ENCODE data around the gene RAB8B. TPM values are rescaled to one million over a fixed set of nuclear protein-coding genes. Genes with fewer than 3 reads are reported as not detected.

RAB8B gene
- total RNA-seq, 2 donors from 2014 or later = 21.9 to 28.8 TPM

DNA sequence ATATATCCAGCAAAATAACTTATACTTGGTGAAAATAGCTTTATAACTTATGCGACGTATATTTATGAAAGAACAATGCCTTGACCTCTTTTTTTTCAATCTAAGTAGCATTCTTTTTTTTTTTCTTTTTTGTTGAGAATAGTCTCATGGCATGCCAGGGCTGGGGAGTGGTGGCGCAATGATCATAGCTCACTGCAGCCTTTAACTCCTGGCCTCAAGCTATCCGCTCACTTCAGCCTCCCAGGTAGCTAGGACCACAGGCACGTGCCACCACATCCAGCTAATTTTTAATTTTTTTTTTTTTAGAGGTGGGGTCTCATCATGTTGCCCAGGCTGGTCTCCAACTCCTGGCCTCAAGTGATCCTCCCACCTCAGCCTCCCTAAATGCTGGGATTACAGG lies 43.5 kb downstream of the RAB8B start:
- H3K27ac ChIP-seq (ENCODE audit: low read depth, low read length) = no peak overlapping the region
- H3K9me3 ChIP-seq (ENCODE audit: control insufficient read depth, low read length) = no peaks in the 10 kb centered on the region
- Mint-ChIP-seq H3K27me3 (ENCODE audit: insufficient read depth) (no peaks in the 10 kb centered on the region), H3K4me3 (no peak overlapping the region), H3K27ac (no peak overlapping the region), H3K4me1 (peaks cover 6% of the 10 kb centered on the region), H3K9me3 (no peaks in the 10 kb centered on the region), H3K36me3 (ENCODE audit: low read depth) (no peaks in the 10 kb centered on the region)
- no peak overlapping the region for H3K4me3 ChIP-seq (ENCODE audit: low read length)
- H3K9ac ChIP-seq (ENCODE audit: extremely low read depth, low read length, poor library complexity, severe bottlenecking) = no peak overlapping the region
- no peak for DNase-seq
- H3K4me1 ChIP-seq (ENCODE audit: control insufficient read depth, insufficient read depth, low read length) = no peaks in the 10 kb centered on the region
- H3K36me3 ChIP-seq (ENCODE audit: control insufficient read depth, insufficient read depth, low read length) = no peaks in the 10 kb centered on the region
- no peaks in the 10 kb centered on the region for H3K27me3 ChIP-seq (ENCODE audit: control insufficient read depth, insufficient read depth, low read length, poor library complexity, severe bottlenecking)
- TF ChIP-seq, protein P1, sequence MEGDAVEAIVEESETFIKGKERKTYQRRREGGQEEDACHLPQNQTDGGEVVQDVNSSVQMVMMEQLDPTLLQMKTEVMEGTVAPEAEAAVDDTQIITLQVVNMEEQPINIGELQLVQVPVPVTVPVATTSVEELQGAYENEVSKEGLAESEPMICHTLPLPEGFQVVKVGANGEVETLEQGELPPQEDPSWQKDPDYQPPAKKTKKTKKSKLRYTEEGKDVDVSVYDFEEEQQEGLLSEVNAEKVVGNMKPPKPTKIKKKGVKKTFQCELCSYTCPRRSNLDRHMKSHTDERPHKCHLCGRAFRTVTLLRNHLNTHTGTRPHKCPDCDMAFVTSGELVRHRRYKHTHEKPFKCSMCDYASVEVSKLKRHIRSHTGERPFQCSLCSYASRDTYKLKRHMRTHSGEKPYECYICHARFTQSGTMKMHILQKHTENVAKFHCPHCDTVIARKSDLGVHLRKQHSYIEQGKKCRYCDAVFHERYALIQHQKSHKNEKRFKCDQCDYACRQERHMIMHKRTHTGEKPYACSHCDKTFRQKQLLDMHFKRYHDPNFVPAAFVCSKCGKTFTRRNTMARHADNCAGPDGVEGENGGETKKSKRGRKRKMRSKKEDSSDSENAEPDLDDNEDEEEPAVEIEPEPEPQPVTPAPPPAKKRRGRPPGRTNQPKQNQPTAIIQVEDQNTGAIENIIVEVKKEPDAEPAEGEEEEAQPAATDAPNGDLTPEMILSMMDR (conservative IDR thresholded peaks at IDR 0.05) = no peak
- 96 to 100% methylated on average over 1 to 4 of the region's 5 CpGs for WGBS, 2 experiments (ENCODE audit: insufficient coverage in 1 of 2, insufficient read length in 1 of 2)

DNA sequence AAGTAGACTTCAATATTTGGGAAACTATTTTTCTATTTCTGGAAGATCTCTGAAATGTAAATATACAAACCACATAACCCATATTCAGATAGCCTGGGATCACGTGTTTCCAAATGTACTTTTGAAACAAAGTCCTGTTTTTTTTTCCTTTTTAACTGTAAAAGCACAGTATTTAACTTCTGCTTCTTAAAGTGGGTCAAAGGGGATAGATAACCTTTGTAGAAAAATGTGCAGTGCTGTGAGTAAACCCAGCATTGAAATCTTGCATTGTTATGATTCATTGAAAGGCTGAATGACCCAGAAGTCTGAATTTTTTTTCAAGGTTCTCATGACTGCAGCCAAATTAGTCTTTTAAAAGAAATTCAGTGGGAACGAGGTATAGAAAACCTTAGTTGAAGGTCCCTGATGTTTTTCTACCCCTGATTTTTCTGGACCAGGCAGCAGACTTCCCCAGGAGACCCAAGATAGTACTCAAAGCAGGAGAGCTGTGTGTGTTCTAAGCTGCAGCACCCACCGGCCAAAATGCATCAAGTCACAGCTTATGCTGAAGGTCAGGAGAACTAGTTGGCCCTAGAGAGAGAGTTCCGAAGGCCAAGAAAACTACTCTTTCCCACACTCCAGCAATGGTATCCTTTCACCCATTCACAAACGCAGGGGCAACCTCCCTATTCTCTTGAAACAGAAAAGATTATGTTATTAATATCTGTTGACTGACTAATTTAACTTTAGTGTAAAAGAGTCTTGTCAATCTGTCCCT lies 44.4 kb downstream of the RAB8B start:
- peaks cover 6% of the 10 kb centered on the region for H3K4me1 Mint-ChIP-seq
- TF ChIP-seq, protein P1 (conservative IDR thresholded peaks at IDR 0.05) = no peak
- WGBS, 2 experiments (ENCODE audit: insufficient coverage in 1 of 2, insufficient read length in 1 of 2) = 79 to 89% methylated on average over 2 to 5 of the region's 5 CpGs
- H3K4me3 Mint-ChIP-seq = no peak overlapping the region
- no peaks in the 10 kb centered on the region for H3K27me3 ChIP-seq (ENCODE audit: control insufficient read depth, insufficient read depth, low read length, poor library complexity, severe bottlenecking)
- DNase-seq = no peak
- H3K36me3 ChIP-seq (ENCODE audit: control insufficient read depth, insufficient read depth, low read length) = no peaks in the 10 kb centered on the region
- H3K4me3 ChIP-seq (ENCODE audit: low read length) = no peak overlapping the region
- H3K27me3 Mint-ChIP-seq (ENCODE audit: insufficient read depth) = no peaks in the 10 kb centered on the region
- H3K9ac ChIP-seq (ENCODE audit: extremely low read depth, low read length, poor library complexity, severe bottlenecking) = no peak overlapping the region
- no peaks in the 10 kb centered on the region for H3K9me3 ChIP-seq (ENCODE audit: control insufficient read depth, low read length)
- peaks cover 2% of the 10 kb centered on the region for H3K9me3 Mint-ChIP-seq
- no peaks in the 10 kb centered on the region for H3K36me3 Mint-ChIP-seq (ENCODE audit: low read depth)
- no peak overlapping the region for H3K27ac Mint-ChIP-seq
- H3K27ac ChIP-seq (ENCODE audit: low read depth, low read length) = no peak overlapping the region
- H3K4me1 ChIP-seq (ENCODE audit: control insufficient read depth, insufficient read depth, low read length) = no peaks in the 10 kb centered on the region

DNA sequence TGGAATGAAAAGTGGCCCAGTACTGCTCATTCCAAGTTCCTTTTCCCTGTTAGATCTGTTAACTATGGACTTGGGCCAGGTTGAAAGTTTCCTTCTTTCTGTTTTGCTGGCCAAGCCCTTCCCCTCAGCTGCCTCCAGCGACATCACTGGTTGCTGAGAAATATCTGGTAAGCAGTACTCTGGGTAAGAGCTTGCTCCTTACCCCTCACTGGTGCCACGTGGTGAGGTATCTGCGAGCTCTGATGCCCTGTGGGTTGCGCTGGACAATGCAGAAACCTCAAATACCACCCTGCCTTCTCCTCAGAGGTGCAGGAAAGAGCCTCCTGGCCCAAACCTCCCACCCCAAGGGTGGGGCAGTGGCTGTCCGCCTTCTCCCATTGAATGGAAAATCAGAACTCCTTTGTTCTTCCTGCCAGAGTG lies 45.1 kb downstream of the RAB8B start:
- Histone ChIP-seq H3K27me3 (ENCODE audit: control insufficient read depth, insufficient read depth, low read length, poor library complexity, severe bottlenecking) (no peaks in the 10 kb centered on the region), H3K9me3 (ENCODE audit: control insufficient read depth, low read length) (no peaks in the 10 kb centered on the region), H3K4me1 (ENCODE audit: control insufficient read depth, insufficient read depth, low read length) (no peaks in the 10 kb centered on the region), H3K9ac (ENCODE audit: extremely low read depth, low read length, poor library complexity, severe bottlenecking) (no peak overlapping the region), H3K36me3 (ENCODE audit: control insufficient read depth, insufficient read depth, low read length) (no peaks in the 10 kb centered on the region), H3K4me3 (ENCODE audit: low read length) (no peak overlapping the region), H3K27ac (ENCODE audit: low read depth, low read length) (no peak overlapping the region)
- no peaks in the 10 kb centered on the region for H3K36me3 Mint-ChIP-seq (ENCODE audit: low read depth)
- no peak overlapping the region for H3K27ac Mint-ChIP-seq
- H3K4me1 Mint-ChIP-seq = peaks cover 6% of the 10 kb centered on the region
- DNase-seq = no peak
- whole genome bisulfite sequencing, 2 experiments (ENCODE audit: insufficient coverage in 1 of 2, insufficient read length in 1 of 2) = 91 to 95% methylated on average over 5 of the region's 5 CpGs
- peaks cover 2% of the 10 kb centered on the region for H3K9me3 Mint-ChIP-seq
- no peaks in the 10 kb centered on the region for H3K27me3 Mint-ChIP-seq (ENCODE audit: insufficient read depth)
- H3K4me3 Mint-ChIP-seq = no peak overlapping the region
- TF ChIP-seq, protein P1 (conservative IDR thresholded peaks at IDR 0.05) = no peak
